ENCODE results near the gene GLUD1.
"Not testable (repeated sequence)": the region's sequence is repeated elsewhere in the genome, so short reads cannot be mapped to it uniquely, and the experiment has no call there.

- not testable (repeated sequence) for TF ChIP-seq CTCF (IDR thresholded peaks at IDR 0.05; ENCODE audit: poor library complexity, severe bottlenecking); POLR2AphosphoS5 (IDR thresholded peaks at IDR 0.05); EZH2 (IDR thresholded peaks at IDR 0.05; ENCODE audit: borderline replicate concordance, insufficient read depth, low read length, poor library complexity, severe bottlenecking)
Measured at GRCh38 chr10:87019066-87019465, 75.6 kb downstream of the GLUD1 start.

Data from neural cell (in vitro differentiated cells).